Epithelial cell of proximal tubule (primary cell): ENCODE data around the gene MRPS30. TPM values are rescaled to one million over a fixed set of nuclear protein-coding genes. Genes with fewer than 3 reads are reported as not detected.
"Not testable (repeated sequence)": the region's sequence is repeated elsewhere in the genome, so short reads cannot be mapped to it uniquely, and the experiment has no call there.

Experiments used
- DNase-seq: peaks from one replicate; pipeline ENCODE4 v3.0.0-alpha.2; 2011; ENCODE audit warnings: low read depth
- H3K4me3 ChIP-seq: 2 replicates; pipeline ENCODE4 v1.5.1; 2011; ENCODE audit warnings: low read depth, mild to moderate bottlenecking, low read length
- total RNA-seq: library from RNA; depleted of rRNA; stranded (reverse); fragments of >200 nt; gene quantifications from 2 replicates; pipeline ENCODE4 v1.2.3, GENCODE V29; 2015
- TF ChIP-seq, protein P1 (sequence below): conservative IDR thresholded peaks from 2 replicates; pipeline ENCODE4 v1.5.1; 2012; ENCODE audit warnings: low read depth, mild to moderate bottlenecking, low read length

Gene MRPS30
- total RNA-seq, 1 donor from 2014 or later = 70.3 TPM

DNA sequence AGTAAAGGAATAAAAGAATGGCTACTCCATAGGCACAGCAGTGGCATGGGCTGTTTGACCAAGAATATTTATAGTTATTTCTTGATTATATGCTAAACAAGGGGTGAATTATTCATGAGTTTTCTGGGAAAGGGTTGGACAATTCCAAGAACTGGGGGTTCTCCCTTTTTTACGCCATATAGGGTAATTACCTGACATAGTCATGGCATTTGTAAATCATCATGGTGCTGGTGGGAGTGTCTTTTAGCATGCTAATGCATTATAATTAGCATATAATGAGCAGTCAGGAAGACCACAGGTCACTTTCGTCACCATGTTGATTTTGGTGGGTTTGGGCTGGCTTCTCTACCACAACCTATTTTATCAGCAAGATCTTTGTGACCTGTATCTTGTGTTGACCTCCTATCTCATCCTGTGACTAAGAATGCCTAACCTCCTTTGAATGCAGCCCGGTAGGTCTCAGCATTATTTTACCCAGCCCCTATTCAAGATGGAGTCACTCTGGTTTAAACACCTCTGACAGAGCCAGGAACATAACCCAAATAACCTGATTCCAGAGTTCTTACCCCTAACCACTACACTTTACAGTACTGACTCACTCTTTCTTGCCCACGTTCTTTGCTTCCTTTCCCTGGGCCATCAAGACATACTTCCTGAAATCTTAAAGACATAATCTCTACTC is 25.0 kb upstream of the MRPS30 start:
- no peak for DNase-seq
- H3K4me3 ChIP-seq = no peak overlapping the region
- TF ChIP-seq, protein P1, sequence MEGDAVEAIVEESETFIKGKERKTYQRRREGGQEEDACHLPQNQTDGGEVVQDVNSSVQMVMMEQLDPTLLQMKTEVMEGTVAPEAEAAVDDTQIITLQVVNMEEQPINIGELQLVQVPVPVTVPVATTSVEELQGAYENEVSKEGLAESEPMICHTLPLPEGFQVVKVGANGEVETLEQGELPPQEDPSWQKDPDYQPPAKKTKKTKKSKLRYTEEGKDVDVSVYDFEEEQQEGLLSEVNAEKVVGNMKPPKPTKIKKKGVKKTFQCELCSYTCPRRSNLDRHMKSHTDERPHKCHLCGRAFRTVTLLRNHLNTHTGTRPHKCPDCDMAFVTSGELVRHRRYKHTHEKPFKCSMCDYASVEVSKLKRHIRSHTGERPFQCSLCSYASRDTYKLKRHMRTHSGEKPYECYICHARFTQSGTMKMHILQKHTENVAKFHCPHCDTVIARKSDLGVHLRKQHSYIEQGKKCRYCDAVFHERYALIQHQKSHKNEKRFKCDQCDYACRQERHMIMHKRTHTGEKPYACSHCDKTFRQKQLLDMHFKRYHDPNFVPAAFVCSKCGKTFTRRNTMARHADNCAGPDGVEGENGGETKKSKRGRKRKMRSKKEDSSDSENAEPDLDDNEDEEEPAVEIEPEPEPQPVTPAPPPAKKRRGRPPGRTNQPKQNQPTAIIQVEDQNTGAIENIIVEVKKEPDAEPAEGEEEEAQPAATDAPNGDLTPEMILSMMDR = no peak

DNA sequence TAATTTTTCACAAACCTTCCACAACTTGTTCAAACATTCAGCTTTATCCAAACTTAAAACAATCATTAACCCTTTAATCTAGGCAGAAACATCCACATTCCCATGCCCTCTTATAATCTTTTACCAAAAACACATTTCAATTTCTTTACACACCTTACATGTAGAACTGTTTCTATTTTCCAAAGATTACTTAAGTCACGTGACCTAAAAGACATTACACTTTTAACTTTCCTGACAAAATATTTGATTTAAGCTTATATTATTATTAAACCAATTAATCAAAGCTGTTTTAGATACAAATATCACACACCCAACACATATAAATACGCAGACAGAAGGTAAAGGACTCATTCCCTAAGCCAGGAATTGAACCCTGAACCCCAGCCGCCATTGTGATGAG is 21.0 kb upstream of the MRPS30 start:
- H3K4me3 ChIP-seq = no peak overlapping the region
- TF ChIP-seq, protein P1 = no peak
- DNase-seq = no peak

DNA sequence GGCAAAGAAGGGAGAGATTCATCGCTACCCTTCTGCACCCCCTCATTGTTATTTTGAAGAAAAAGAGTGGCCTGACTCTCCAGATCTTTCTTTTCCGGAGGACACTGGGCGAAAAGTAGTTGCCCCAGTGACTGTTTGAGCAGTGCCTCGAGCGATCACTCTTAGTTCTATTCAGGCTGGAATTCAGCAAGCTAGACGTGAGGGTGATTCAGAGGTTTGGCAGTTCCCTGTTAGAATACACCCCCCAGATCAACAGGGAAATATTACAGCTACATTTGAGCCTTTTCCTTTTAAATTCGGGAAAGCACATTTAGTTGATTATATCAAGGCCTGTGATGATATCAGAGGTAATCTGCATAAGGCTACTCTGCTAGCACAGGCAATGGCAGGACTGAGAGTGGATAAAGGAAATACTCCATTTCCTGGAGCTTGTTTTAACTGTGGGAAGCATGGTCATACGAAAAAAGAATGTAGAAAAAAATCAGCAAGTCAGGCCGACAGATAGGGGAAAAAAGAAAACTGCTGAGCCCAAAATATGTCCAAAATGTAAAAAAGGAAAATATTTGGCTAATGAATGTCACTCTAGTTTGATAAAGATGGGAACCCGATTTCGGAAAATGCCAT is 19.3 kb upstream of the MRPS30 start:
- DNase-seq, H3K4me3 ChIP-seq: not testable (repeated sequence)

DNA sequence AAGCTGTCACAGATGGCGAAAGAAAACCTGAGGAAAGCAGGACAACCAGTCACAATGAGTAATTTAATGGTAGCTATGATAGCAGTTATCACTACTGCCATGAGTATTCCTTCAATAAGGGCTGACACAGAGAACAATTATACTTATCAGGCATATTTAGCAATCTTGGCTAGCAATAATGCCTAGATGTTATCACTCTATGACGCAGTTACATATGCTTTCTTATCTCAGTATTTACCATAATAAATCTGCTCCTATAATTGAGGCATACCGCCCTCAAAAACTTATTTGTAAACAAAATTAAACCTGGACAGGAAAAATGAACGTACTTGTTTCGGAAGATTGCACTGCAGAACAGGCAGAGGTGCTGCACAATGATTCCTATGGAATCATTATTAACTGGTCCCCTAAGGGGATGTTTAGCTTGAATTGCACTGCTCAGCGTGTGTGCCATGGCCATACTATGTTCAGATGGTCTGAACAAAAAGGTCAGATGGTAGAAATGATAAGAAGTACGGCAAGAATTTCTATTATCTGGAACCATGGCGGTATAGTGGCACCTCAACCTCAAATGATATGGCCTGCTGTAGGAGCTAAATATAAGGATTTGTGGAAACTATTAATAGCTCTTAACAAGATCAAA is 16.6 kb upstream of the MRPS30 start:
- DNase-seq, H3K4me3 ChIP-seq: not testable (repeated sequence)

DNA sequence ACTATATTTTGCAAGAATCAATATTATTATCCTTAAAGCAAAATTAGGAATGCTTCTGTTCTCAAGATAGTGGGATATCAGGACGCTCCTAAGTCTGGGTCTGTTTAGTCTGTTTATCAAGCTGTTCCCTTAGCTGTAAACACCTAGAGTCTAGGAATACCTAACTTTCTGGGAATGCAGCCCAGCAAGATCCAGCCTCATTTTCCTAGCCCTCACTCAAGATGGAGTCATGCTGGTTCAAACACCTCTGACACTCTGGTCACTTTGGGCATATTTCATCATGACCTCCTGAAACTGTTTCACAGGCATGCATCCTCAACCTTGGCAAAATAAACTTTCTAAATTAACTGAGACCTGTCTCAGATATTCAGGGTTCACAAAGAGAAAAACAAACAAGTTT is 14.4 kb upstream of the MRPS30 start:
- no peak for DNase-seq
- TF ChIP-seq, protein P1 = no peak
- H3K4me3 ChIP-seq = no peak overlapping the region

DNA sequence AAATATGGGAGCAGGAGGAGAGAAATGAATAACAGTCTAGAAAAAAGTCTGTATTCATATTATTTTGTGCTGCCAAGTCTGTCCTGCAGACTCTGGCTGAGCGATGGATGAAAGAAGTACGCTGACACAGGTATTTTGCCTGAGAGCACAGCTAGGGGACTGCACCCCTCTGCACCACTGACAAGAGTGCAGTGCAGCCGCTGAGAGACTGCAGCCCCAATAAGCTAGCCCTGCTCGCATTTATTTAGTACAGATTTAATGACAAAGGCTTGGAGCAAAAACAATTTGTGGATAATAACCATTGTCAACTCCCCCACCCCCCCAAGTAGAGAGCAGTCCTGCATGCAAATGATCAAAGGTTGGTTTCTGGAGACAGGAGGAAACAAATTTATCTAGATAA is 13.3 kb upstream of the MRPS30 start:
- TF ChIP-seq, protein P1 = no peak
- H3K4me3 ChIP-seq = no peak overlapping the region

DNA sequence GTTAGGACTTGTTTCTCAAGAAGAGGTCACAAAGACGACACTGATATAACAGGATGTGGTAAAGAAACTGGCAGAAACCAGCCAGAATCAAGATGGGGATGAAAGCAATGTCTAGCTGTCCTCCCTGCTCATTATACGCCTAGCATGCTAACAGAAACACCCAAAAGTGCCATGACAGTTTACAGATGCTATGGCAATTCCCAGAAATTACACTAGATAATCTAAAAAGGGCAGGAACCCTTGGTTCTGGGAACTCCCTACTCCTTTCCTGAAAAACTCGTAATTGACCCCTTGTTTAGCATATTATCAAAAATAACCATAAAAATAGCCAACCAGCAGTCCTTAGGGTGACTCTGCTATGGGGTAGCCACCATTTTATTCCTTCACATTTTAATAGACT is 10.9 kb upstream of the MRPS30 start:
- TF ChIP-seq, protein P1 = no peak
- no peak for DNase-seq
- no peak overlapping the region for H3K4me3 ChIP-seq

More for the DNA sequence above, 13.3 kb upstream of the MRPS30 start:
- DNase-seq = no peak

DNA sequence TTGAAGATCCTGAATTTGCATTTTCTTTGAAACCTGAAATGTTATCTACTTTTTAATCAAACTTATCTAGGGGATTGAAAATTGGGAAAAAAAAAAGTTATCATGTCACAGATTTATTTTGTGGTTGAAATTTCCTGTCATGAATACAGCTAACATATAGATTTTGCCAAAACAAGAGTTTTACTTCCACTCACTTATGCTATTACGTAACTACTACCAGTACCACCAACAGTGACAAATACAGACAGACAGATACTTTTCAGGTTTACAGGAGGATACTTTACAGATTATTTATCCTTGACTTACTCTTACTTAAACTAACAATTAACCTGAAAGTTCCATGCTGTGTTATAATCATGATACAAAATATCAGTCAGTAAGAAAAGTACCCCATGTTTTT is 6.8 kb upstream of the MRPS30 start:
- TF ChIP-seq, protein P1 = no peak
- no peak for DNase-seq
- H3K4me3 ChIP-seq = no peak overlapping the region
